ENCODE measurements around the gene AP4B1.

AP4B1 gene

DNA sequence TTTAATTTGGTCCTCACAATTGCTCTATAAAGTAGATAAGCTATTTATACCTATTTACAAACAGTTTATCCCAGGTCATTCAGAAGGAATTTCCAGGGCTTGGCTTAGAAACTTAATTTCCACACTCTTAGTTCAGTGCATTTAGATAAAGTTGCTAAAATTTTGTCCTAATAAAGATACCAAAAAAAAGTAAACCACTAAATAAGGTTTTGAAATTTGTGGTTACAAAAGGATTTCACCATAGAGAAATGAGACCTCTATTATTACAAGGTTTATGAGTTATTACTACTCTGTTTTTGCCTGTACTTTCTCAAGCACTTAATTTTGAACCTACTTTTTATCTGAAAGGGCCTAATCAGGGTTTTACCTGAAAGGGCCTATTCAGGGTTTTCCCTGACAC, 55.5 kb downstream of the AP4B1 start (continued):
- no peak for TF ChIP-seq ARNTL (CRISPR knock-in tag; IDR thresholded peaks at IDR 0.05; ENCODE audit: borderline replicate concordance, low read depth)
- TF ChIP-seq TCF4 (CRISPR knock-in tag; IDR thresholded peaks at IDR 0.05; ENCODE audit: borderline replicate concordance): no peak
- no peak for TF ChIP-seq RARB (CRISPR knock-in tag; IDR thresholded peaks at IDR 0.05)
- no peak for TF ChIP-seq SNAI2 (CRISPR knock-in tag; IDR thresholded peaks at IDR 0.05)
- no peak for TF ChIP-seq ESRRG (CRISPR knock-in tag; IDR thresholded peaks at IDR 0.05)

- no peak for ATAC-seq
- TF ChIP-seq ARNTL (CRISPR knock-in tag; IDR thresholded peaks at IDR 0.05; ENCODE audit: borderline replicate concordance, low read depth) (no peak), ZNF70 (CRISPR knock-in tag; IDR thresholded peaks at IDR 0.05) (no peak), SNAI2 (CRISPR knock-in tag; IDR thresholded peaks at IDR 0.05) (no peak), ZNF565 (CRISPR knock-in tag; conservative IDR thresholded peaks at IDR 0.05; ENCODE audit: low read depth) (no peak), GLIS3 (CRISPR knock-in tag; IDR thresholded peaks at IDR 0.05) (no peak), TOX (CRISPR knock-in tag; IDR thresholded peaks at IDR 0.05; ENCODE audit: borderline replicate concordance) (no peak), PPARA (CRISPR knock-in tag; IDR thresholded peaks at IDR 0.05; ENCODE audit: borderline replicate concordance) (no peak), CREB5 (CRISPR knock-in tag; IDR thresholded peaks at IDR 0.05; ENCODE audit: low read depth) (no peak), ZFP30 (CRISPR knock-in tag; IDR thresholded peaks at IDR 0.05) (no peak), ISL1 (CRISPR knock-in tag; IDR thresholded peaks at IDR 0.05) (no peak), TCF4 (CRISPR knock-in tag; IDR thresholded peaks at IDR 0.05; ENCODE audit: borderline replicate concordance) (no peak), ZNF8 (CRISPR knock-in tag; IDR thresholded peaks at IDR 0.05) (no peak), ZC3H10 (CRISPR knock-in tag; IDR thresholded peaks at IDR 0.05) (no peak), ZFP3 (CRISPR knock-in tag; IDR thresholded peaks at IDR 0.05) (no peak), BACH2 (CRISPR knock-in tag; IDR thresholded peaks at IDR 0.05; ENCODE audit: borderline replicate concordance) (no peak), ESRRG (CRISPR knock-in tag; IDR thresholded peaks at IDR 0.05) (no peak)
- TF ChIP-seq, protein P1, sequence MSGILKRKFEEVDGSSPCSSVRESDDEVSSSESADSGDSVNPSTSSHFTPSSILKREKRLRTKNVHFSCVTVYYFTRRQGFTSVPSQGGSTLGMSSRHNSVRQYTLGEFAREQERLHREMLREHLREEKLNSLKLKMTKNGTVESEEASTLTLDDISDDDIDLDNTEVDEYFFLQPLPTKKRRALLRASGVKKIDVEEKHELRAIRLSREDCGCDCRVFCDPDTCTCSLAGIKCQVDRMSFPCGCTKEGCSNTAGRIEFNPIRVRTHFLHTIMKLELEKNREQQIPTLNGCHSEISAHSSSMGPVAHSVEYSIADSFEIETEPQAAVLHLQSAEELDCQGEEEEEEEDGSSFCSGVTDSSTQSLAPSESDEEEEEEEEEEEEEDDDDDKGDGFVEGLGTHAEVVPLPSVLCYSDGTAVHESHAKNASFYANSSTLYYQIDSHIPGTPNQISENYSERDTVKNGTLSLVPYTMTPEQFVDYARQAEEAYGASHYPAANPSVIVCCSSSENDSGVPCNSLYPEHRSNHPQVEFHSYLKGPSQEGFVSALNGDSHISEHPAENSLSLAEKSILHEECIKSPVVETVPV (CRISPR knock-in tag; IDR thresholded peaks at IDR 0.05): no peak
These were observed 58.1 kb downstream of the AP4B1 start for GRCh38 chr1:113846391-113847035.

Data from SK-N-SH treated with all-trans-retinoic acid at 6 μM for 48 hours (cell line).